ENCODE results near the gene TNNI3.

TNNI3 gene

GRCh38 chr19:55193481-55193880 is 35.9 kb upstream of the TNNI3 start:
- H3K9ac ChIP-seq (ENCODE audit: insufficient read length, low read depth), result no peak overlapping the region
- H3K9me3 ChIP-seq (ENCODE audit: insufficient read depth, low read length), result no peaks in the 10 kb centered on the region
- no peaks in the 10 kb centered on the region for H3K36me3 ChIP-seq (ENCODE audit: insufficient read depth, insufficient read length, low read length)
- TF ChIP-seq SUZ12 (IDR thresholded peaks at IDR 0.05; ENCODE audit: extremely low read depth, insufficient read depth, insufficient read length) (no peak), YY1 (IDR thresholded peaks at IDR 0.05; ENCODE audit: insufficient read depth, insufficient read length) (no peak), ZNF274 (IDR thresholded peaks at IDR 0.05; ENCODE audit: low read depth, low read length) (no peak)
- no peaks in the 10 kb centered on the region for H3K27me3 ChIP-seq (ENCODE audit: insufficient read depth, insufficient read length)
- no peak for DNase-seq (ENCODE audit: low read depth, low spot score)
- H3K4me1 ChIP-seq (ENCODE audit: insufficient read depth, insufficient read length), result no peaks in the 10 kb centered on the region
- no peak overlapping the region for H3K4me3 ChIP-seq (ENCODE audit: insufficient read length, low read depth)

- Histone ChIP-seq H3K36me3 (ENCODE audit: insufficient read depth, insufficient read length, low read length) (no peaks in the 10 kb centered on the region), H3K4me3 (ENCODE audit: insufficient read length, low read depth) (no peak overlapping the region), H3K9ac (ENCODE audit: insufficient read length, low read depth) (no peak overlapping the region), H3K27me3 (ENCODE audit: insufficient read depth, insufficient read length) (no peaks in the 10 kb centered on the region), H3K9me3 (ENCODE audit: insufficient read depth, low read length) (no peaks in the 10 kb centered on the region), H3K4me1 (ENCODE audit: insufficient read depth, insufficient read length) (no peaks in the 10 kb centered on the region)
- no peak for DNase-seq (ENCODE audit: low read depth, low spot score)
- TF ChIP-seq YY1 (IDR thresholded peaks at IDR 0.05; ENCODE audit: insufficient read depth, insufficient read length) (no peak), ZNF274 (IDR thresholded peaks at IDR 0.05; ENCODE audit: low read depth, low read length) (no peak), SUZ12 (IDR thresholded peaks at IDR 0.05; ENCODE audit: extremely low read depth, insufficient read depth, insufficient read length) (no peak)
Measured at GRCh38 chr19:55189403-55189835, 31.9 kb upstream of the TNNI3 start.

GRCh38 chr19:55188625-55189024 is 31.1 kb upstream of the TNNI3 start:
- Histone ChIP-seq H3K4me1 (ENCODE audit: insufficient read depth, insufficient read length) (no peaks in the 10 kb centered on the region), H3K27me3 (ENCODE audit: insufficient read depth, insufficient read length) (no peaks in the 10 kb centered on the region), H3K9ac (ENCODE audit: insufficient read length, low read depth) (no peak overlapping the region), H3K4me3 (ENCODE audit: insufficient read length, low read depth) (no peak overlapping the region), H3K36me3 (ENCODE audit: insufficient read depth, insufficient read length, low read length) (no peaks in the 10 kb centered on the region), H3K9me3 (ENCODE audit: insufficient read depth, low read length) (no peaks in the 10 kb centered on the region)
- TF ChIP-seq ZNF274 (IDR thresholded peaks at IDR 0.05; ENCODE audit: low read depth, low read length) (no peak), SUZ12 (IDR thresholded peaks at IDR 0.05; ENCODE audit: extremely low read depth, insufficient read depth, insufficient read length) (no peak), YY1 (IDR thresholded peaks at IDR 0.05; ENCODE audit: insufficient read depth, insufficient read length) (no peak)
- DNase-seq (ENCODE audit: low read depth, low spot score), result no peak

GRCh38 chr19:55186080-55186479 is 28.5 kb upstream of the TNNI3 start:
- Histone ChIP-seq H3K4me1 (ENCODE audit: insufficient read depth, insufficient read length) (no peaks in the 10 kb centered on the region), H3K9ac (ENCODE audit: insufficient read length, low read depth) (no peak overlapping the region), H3K4me3 (ENCODE audit: insufficient read length, low read depth) (no peak overlapping the region), H3K27me3 (ENCODE audit: insufficient read depth, insufficient read length) (peaks cover 15% of the 10 kb centered on the region), H3K36me3 (ENCODE audit: insufficient read depth, insufficient read length, low read length) (no peaks in the 10 kb centered on the region), H3K9me3 (ENCODE audit: insufficient read depth, low read length) (no peaks in the 10 kb centered on the region)
- TF ChIP-seq ZNF274 (IDR thresholded peaks at IDR 0.05; ENCODE audit: low read depth, low read length), result no peak
- TF ChIP-seq YY1 (IDR thresholded peaks at IDR 0.05; ENCODE audit: insufficient read depth, insufficient read length), result no peak
- TF ChIP-seq SUZ12 (IDR thresholded peaks at IDR 0.05; ENCODE audit: extremely low read depth, insufficient read depth, insufficient read length), result no peak
- no peak for DNase-seq (ENCODE audit: low read depth, low spot score)

- TF ChIP-seq YY1 (IDR thresholded peaks at IDR 0.05; ENCODE audit: insufficient read depth, insufficient read length), result no peak
- TF ChIP-seq SUZ12 (IDR thresholded peaks at IDR 0.05; ENCODE audit: extremely low read depth, insufficient read depth, insufficient read length), result no peak
- no peak for TF ChIP-seq ZNF274 (IDR thresholded peaks at IDR 0.05; ENCODE audit: low read depth, low read length)
- no peaks in the 10 kb centered on the region for H3K36me3 ChIP-seq (ENCODE audit: insufficient read depth, insufficient read length, low read length)
- H3K9me3 ChIP-seq (ENCODE audit: insufficient read depth, low read length), result no peaks in the 10 kb centered on the region
- no peak overlapping the region for H3K4me3 ChIP-seq (ENCODE audit: insufficient read length, low read depth)
- no peak overlapping the region for H3K9ac ChIP-seq (ENCODE audit: insufficient read length, low read depth)
- no peaks in the 10 kb centered on the region for H3K4me1 ChIP-seq (ENCODE audit: insufficient read depth, insufficient read length)
- no peak for DNase-seq (ENCODE audit: low read depth, low spot score)
- peaks cover 35% of the 10 kb centered on the region for H3K27me3 ChIP-seq (ENCODE audit: insufficient read depth, insufficient read length)
Measured at GRCh38 chr19:55181740-55182139, 24.2 kb upstream of the TNNI3 start.

GRCh38 chr19:55179606-55180484 is 22.3 kb upstream of the TNNI3 start, which contains the start of gene SYT5:
Gene SYT5 (minus strand): TSS chr19:55180289. CDS start chr19:55179041, 1,248 bp downstream.
- Histone ChIP-seq H3K4me3 (ENCODE audit: insufficient read length, low read depth) (peak within 1 kb of the TSS; percentile 37), H3K36me3 (ENCODE audit: insufficient read depth, insufficient read length, low read length) (no peaks in the 10 kb centered on the region), H3K9ac (ENCODE audit: insufficient read length, low read depth) (peak within 1 kb of the TSS; percentile 56), H3K27me3 (ENCODE audit: insufficient read depth, insufficient read length) (peaks cover 35% of the 10 kb centered on the region), H3K9me3 (ENCODE audit: insufficient read depth, low read length) (no peaks in the 10 kb centered on the region), H3K4me1 (ENCODE audit: insufficient read depth, insufficient read length) (peaks cover 6% of the 10 kb centered on the region)
- DNase-seq (ENCODE audit: low read depth, low spot score), result no peak
- TF ChIP-seq SUZ12 (IDR thresholded peaks at IDR 0.05; ENCODE audit: extremely low read depth, insufficient read depth, insufficient read length), result no peak
- TF ChIP-seq ZNF274 (IDR thresholded peaks at IDR 0.05; ENCODE audit: low read depth, low read length), result no peak
- TF ChIP-seq YY1 (IDR thresholded peaks at IDR 0.05; ENCODE audit: insufficient read depth, insufficient read length), result no peak

Measured in NT2/D1 (cell line).